GM12801 (cell line): ENCODE data around the gene CYP4F12.

Experiments
- CTCF ChIP-seq: IDR thresholded peaks from one replicate; pipeline ENCODE4 v1.5.1; 2011; ENCODE audit warnings: control low read depth; ENCODE audit not compliant: insufficient read length; ENCODE audit errors: extremely low read depth

The CYP4F12 gene

GRCh38 chr19:15656467-15656866 lies 16.4 kb upstream of the CYP4F12 start:
- no peak for TF ChIP-seq CTCF

- TF ChIP-seq CTCF = no peak
These were observed 9.6 kb upstream of the CYP4F12 start for GRCh38 chr19:15663247-15663646.

- TF ChIP-seq CTCF = no peak
These were observed 6.7 kb upstream of the CYP4F12 start for GRCh38 chr19:15666186-15666585.

GRCh38 chr19:15666883-15667282 lies 6.0 kb upstream of the CYP4F12 start:
- TF ChIP-seq CTCF = no peak

GRCh38 chr19:15669440-15669839 lies 3.4 kb upstream of the CYP4F12 start:
- TF ChIP-seq CTCF = no peak

GRCh38 chr19:15669891-15670290 lies 3.0 kb upstream of the CYP4F12 start:
- no peak for TF ChIP-seq CTCF

- TF ChIP-seq CTCF = no peak
These were observed 1.6 kb upstream of the CYP4F12 start for GRCh38 chr19:15671237-15671821.
